Measurements from ENCODE around the gene TMEM178B.
"Not testable (repeated sequence)": the region's sequence is repeated elsewhere in the genome, so short reads cannot be mapped to it uniquely, and the experiment has no call there.

The TMEM178B gene

DNA sequence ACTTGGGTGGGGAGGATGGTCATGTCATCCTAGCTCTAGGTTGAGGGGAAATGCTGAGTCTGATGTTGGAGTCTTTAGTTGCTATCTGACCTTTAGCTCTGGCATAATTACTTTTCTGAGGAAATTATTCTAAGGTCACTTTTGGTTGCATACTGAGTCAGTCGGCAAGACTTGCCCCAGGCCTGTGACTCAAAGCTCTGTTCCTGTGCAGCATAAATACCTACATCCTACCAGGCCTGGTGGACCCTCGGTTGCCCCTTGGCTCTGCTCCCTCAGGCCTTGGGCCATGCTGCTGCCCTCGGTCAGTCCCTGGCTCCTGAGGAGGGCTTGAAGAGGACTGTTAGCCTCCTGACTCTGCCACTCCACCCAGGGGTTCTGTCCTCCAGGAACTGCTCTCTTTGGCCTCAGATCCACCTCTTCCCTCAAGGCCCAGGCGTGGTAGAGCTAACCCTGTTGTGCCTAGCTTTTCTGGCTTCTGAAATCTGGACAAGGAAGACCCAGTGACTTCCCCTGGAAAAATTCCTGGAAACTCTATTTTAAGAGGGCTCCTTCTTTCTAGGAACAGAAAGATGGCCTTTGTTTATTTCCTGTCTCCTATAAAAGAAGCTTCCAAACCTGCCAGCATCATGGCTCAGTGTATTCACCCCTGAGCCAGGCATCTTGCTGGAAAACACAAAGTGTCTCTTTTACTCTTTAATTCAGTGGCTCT lies 71.2 kb downstream of the TMEM178B start:
- no peak for DNase-seq

DNA sequence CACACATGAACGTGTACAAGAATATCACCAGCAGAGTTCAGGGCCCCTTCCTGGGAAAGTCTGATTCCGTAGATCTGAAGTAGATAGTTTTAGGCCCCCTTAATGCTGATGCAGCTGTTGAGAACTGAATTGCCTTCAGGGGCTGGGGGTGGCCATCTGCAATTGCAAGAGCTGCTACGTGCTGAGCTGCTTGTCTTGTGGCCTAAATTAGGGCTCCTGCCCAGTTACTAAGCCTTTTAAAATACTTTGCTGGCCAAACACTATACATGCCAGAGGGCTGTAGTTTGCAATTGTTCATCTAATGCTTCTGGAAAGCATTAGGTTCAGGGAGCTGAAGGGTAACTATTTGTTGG lies 71.7 kb downstream of the TMEM178B start:
- no peak for DNase-seq

DNA sequence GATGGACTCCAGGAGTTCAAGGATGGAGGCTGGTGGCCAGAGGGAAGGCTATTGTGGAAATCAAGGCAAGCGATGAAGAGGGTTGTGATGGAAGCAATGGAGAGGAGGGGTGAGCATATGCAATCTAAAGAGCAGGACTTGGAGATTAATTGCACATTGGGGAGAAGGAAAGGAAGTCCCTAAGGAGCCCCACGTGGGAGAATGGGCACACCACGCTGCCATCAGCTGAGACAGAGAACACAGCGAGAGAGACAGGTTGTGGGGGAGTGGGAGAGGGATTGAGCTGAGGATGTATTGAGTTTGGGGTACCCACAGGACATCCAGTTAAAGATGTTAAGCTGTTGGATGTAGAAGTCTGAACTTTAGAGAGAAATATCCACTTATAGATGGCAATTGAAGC lies 73.6 kb downstream of the TMEM178B start:
- no peak for DNase-seq

DNA sequence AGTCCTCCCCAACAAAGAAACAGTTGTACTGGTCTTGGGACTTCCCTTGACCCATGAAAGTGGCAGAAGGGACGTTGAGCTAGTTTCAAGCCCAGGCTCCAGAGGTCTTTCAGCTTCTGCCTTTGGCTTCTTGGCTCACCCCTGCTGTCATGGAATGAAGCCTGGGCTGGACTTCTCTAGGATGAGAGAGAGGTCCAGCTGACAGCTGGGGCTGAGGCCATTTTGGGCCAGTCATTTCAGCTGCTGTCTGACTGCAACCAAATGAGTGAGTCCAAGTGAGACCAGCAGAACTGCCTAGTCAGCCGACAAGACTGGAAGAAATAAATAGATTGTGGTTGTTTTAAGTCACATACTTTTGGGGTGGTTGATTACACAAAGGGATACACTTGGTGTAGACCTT lies 76.6 kb downstream of the TMEM178B start:
- DNase-seq, result no peak

DNA sequence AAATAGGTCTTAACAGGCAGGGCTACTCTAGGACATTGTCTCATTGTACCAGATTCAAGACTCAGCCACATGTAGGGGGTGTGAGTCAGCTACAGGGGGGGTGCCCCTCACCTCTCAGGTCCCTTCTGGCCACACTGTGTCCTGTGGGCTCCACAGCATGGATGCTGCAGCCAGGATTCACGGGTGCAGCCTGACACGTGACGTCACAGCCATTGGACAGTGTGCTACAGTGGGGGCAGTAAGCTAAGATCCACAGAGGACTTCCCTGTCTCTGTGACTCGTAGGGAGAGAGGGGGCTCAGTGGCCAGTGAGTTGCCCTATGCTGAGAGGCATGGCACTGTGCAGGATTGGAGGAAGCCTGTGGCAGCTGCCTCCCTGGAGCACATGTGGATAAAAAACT lies 77.9 kb downstream of the TMEM178B start:
- no peak for DNase-seq

DNA sequence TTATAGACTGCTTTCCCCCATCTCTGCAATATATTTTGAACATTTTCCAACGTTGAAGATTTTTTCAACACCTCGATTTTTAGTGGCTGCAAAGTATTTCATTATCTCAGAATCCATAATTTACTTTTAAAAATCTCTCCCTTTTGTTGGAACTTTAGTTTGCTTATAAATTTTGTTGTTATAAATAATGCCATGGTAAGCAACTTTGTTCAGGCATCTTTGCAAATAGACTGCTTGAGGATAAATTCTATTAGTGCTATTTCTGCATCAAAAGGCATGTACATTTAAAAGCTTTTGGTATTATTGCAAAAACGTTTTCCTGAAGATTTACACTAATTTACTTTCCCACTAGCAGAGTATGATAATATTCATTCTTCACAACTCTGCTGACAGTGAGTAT lies 79.4 kb downstream of the TMEM178B start:
- no peak for DNase-seq

DNA sequence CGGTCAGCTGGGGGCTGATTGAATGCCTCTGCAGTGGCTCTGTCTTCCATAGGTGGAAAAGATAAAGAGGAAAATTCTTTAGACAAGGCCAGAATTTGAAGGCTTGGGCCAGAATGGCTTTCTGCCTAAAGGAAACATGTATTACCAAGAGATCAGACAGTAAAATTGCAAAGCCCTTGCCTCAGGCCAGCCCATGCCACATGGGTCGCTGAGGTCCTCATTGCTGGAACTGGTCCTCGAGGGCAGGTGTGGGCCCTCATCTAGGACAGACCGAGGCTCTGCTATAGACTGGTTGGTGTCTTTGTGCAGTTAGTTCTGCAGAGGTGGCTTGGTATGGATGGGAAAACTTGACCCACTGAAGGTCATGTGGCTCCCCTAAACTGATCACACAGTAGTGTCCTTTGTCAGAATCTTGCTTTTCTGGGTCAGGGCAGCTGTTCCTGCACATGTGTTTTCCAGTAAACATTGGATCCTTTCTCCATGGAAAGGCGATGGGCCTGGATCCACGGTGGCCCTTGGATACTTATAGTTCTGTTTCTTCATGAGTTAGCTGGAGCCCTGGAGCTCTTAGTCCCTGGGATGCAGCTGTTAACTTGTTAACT lies 80.4 kb downstream of the TMEM178B start:
- no peak for DNase-seq

DNA sequence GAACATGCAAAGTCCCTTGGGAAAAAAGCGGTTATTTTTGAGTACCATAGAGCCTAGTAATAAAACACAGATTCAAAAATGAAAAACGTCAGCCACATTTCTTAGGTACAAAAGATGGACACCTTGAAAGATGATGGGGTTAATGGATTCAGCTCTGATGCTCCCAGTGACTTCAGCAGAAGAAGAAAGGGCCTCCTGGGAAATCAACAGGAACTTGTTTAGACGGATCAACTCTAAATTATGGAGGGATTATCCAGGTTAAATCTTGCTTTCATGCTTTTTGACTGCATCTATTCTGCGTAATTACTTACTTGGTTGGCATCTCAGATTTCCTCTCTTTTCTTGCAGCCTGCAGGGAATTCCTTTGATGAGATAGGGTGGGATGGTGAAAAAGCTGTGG lies 82.5 kb downstream of the TMEM178B start:
- no peak for DNase-seq

DNA sequence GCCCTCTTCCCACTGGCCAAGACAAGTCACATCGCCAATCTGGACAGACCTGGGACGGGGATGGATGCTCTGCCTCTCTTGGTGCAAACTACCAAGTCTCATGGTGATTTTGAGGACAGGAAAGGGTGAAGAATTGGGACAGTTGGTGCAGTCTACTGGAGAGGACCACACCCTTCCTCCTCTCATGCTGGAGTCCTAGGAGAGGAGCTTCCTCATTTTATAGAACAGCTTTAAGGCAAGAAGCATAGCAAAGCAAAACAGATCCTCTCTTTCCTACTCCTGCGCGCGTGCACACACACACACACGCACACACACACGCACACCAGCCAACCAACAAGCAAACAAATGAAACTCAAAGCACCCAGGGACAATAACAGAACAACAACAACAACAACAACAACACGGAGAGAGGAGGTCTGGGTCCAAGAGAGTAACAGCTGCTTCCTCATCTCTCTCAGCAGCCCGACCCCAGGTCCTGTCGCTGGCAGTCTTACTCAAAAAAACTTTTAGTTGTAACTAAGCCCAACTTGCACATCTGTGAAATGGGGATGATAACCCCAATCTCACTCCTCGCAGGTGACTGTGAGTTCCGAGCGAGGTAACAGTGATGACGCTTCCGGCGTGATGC lies 83.4 kb downstream of the TMEM178B start:
- no peak for DNase-seq

DNA sequence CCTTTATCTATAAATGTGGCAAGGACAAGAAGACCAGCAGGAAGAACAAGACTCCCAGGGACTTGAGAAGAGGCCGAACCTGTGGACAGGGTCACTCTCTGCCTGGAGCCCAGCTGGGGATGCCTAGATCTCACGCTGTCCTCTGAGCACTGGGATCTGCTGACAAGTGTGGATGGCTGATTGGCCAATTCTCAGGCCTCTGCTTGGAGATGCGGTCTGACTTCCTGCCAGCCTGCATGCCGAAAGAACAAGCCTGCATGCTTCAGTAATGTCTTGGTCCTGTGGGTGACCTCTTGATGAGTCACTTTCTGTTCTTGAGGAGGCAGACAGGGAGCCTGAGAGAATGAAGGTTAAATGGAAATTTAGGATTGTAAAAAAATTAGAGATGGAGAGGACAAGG lies 84.7 kb downstream of the TMEM178B start:
- DNase-seq, result no peak

DNA sequence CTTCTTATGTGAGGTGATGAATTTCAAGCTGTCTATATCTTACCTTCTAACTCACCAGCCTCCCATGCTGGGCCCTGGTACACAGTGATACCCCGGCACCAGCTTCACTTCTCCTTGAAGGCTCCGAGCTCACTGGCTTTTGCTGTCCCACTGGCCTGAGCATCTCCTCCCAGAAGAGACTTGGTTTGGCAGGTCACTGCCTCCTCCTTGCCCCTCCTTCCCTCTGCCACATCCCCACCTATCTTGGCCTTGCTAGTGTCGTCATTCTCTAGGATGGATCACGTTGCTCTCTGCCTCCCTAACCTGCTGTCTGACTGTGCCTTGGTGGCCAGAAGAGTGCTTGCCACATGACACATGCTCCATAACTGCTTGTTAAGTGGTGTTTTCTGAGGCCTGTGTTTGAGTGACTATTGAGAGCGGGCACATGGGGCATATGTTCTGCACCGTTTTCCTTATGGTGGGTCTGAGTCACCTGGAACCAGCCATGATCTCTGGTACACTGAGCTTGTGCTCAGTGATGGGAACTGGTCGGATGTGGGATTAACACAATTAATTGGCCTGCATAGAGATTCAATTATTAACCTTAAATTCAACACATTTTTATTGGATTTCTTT lies 86.5 kb downstream of the TMEM178B start:
- DNase-seq, result no peak

DNA sequence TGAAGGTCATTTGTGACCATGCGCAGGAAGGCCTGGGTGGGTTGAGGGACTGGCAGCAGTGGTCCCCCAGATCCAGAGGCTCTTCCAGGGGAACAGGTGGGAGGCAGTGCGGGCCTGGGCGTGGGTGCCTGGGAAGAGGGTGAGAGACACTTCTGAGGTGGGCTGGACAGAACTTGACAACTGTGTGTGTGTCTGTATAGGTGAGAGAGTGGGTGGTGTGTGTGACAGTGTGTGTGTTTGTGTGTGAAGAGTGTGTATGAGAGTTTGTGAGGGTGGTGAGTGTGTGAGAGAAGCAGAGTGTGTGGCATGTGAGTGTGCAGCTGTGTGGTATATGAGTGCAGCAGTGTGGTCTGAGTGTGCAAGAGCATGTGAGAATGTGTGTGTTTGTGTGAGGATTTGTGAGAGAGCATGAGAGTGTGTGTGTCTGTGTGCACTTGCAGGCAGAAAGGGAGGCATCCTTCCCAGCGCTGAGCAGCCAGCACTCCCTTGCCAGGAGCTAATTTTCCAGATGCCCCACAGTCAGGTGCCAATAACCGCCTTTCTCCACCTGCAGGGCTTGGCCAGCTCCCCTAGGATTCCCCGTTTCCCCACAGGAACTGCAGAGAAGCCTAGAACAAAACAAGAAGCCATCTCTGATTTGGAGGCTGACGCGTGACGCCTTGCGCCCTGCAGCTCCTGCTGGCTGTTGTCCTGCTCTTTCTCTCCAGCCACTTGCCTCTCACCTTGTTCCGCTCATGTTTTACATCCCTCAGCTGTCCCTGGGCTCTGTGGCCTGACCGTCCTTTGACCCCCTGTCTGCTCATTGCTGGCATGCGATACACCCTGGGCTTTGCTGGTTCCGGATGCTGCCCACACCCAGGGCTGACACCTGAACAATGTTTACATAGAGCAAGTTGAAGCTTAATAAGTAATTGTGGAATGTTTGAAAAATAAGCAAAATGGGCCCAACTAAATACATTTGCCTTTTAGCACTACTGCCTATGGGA lies 88.0 kb downstream of the TMEM178B start:
- DNase-seq, result no peak

DNA sequence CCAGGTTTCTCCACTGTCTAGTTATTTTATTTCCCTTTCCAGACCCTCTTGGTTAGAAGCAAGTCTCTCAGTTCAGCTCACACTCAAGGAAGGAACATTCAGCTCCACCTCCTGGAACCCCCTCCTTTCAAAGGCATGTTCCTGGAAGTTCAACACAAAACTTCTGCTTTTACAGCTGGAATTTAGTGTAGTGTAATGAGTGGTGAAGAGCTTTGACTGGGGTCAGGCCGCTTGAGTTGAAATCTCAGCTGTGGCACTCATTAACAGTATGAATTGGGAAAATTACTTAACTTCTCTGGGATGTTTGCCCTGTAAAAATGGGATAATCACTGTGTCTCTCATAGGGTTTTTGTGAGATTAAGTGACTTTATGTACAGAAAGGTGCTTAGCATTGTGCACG lies 91.7 kb downstream of the TMEM178B start:
- no peak for DNase-seq

DNA sequence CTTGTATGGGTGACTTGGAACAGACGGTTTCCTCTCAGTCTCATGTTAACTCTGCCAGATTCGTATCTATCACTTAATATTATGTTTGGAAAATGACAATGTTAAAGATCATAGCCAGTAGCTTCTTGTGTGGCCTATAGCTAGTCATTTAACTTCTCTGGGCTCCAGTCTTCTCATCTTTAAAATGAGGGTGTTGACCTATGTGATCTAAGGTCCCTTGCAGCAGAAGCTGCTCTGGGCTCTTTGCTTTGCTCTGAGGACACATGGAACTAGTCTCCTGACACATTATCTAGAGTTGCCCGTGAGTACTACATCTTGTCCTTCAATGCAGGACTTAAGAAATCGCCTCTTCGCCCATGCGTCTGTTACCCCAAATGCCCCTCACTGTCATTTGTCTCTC lies 93.1 kb downstream of the TMEM178B start:
- no peak for DNase-seq

DNA sequence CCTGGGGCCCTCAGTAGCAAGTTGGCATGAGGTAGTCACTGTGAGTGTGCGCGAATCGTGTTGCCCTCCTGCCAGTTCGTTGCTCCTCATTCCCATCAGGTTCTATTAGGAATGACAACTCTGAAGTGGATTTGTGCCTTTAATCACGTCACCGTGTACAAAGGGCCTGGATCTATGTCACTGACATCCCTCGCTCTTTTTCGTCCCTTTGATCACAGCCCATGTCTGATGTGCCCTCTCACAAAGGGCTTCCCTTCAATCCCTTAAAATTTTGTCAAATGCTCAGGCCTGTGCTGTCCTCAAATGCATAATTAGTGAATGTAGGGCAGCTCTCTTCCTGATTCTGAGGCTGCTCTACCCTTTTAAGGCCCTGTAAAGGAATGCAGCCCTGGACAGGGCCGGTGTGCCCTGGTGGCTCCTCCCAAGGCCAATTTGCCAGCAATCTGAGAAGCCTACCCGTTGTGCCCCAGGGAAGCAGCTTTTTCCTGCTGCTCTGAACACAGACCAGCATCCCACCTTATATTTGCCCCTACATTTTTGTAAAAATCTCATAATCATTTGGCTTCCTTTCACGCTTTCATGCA lies 93.6 kb downstream of the TMEM178B start:
- DNase-seq, result no peak

DNA sequence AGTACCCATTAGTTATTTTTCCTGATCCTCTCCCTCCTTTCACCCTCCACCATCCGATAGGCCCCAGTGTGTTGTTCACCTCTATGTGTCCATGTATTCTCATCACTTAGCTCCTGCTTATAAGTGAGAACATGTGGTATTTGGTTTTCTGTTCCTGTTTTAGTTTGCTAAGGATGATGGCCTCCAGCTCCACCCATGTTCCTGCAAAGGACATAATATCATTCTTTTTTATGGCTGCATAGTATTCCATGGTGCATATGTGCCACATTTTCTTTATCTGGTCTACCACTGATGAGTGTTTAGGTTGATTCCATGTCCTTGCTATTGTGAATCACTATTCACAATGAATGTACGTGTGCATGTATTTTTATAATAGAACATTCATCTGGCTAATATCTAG lies 95.3 kb downstream of the TMEM178B start:
- DNase-seq, result not testable (repeated sequence)

DNA sequence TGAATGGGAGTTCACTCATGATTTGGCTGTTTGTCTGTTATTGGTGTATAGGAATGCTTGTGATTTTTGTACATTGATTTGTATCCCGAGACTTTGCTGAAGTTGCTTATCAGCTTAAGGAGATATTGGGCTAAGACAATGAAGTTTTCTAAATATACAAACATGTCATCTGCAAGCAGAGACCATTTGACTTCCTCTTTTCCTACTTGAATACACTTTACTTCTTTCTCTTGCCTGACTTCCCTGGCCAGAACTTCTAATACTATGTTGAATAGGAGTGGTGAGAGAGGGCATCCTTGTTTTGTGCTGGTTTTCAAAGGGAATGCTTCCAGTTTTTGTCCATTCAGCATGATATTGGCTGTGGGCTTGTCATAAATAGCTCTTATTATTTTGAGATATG lies 101.9 kb downstream of the TMEM178B start:
- DNase-seq, result not testable (repeated sequence)

DNA sequence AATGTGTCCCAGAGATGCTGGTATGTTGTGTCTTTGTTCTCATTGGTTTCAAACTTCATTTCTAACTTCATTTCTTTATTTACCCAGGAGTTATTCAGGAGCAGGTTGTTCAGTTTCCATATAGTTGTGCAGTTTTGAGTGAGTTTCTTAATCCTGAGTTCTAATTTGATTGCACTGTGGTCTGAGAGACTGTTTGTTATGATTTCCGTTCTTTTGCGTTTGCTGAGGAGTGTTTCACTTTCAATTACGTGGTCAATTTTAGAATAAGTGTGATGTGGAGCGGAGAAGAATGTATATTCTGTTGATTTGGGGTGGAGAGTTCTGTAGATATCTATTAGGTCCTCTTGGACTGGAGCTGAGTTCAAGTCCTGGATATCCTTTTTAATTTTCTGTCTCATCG lies 103.3 kb downstream of the TMEM178B start:
- not testable (repeated sequence) for DNase-seq

DNA sequence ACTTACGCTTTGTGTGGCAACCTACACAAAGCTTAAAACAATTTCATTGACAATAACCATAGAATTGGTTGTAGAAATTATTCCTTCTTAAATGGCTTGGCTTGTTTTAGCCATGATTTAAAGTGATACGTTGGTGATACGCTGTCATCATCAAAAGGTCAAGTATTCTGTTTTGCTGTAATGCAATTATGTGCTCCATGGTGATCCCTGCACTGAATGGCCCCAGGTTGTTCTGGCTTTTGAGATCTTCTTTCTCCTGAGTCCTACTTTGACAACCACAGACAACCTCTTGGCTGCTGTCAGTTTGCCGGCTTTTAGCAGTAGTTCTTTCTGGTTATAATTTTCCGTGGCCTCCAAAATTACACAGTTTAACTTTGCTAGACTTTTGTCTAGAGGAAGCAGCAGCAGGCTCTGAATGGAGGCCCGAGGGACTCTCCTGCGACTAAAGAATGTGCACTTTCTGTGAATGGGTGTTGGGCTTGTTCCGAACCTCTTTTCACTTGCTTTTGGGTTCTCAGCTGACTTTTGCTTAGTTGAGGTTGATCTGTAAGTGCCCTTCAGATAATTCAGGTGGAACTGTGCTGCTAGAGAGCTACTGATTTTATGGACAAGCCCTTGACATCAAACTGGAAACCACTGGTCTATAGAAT lies 104.7 kb downstream of the TMEM178B start:
- DNase-seq, result no peak

DNA sequence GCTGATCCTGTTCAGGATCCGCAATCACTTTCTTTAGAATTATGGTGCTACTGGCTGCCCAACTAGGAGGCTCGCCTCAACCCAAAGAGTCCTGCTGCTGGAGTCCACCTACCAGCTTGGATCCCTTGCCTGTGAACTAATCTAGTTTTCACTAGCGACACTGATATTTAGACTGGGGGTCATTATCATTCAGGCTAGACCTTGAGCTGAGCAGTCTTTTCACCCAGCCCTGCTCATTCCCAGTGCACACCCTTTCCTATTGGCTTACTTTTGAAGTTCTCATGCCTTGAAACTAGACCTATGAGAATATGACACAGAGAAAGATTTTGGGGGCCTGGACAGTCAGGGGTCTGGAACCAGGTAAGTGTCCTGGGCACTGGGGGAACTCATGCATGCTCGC lies 107.9 kb downstream of the TMEM178B start:
- no peak for DNase-seq

DNA sequence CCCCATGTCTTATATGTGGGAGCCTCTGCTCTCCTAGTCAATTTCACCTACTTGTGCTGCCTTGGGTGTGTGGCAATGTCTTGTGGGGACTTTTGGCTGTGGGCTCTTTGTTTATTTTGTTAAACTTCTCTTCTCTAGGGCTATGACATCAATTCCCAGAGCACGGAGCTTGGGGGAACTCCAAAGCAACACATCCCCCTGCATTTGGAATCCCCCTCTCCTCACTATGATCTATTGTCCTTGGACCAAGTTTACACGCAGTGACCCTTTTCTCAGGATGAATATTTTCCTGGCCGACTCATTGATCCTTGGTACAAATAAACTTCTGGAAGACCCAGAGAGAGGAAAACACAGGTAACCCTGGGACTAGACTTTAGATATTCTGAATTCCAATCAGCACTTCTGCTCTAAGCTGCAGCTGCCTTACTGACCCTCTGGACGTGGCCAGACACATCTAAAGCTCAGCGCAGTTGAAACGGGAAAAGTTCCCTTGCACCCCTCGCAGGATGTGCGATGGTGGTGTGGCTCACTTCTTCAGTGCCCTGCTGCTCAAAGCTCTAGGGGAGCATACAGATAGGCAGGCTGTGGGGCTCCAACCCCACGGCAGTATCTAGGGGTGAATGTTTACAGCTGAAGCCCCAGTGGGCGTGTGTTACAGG lies 110.8 kb downstream of the TMEM178B start:
- DNase-seq, result no peak
